Activated T-cell treated with anti-CD3 and anti-CD28 coated beads, Interleukin-2, amount 50 U/mL, for 4 hours (primary cell): ENCODE data around the gene SPAG17. TPM values are rescaled to one million over a fixed set of nuclear protein-coding genes. Genes with fewer than 3 reads are reported as not detected.

Source experiments
- ATAC-seq, 2 donors: fragments of 200-7000 bp; cut with Tn5 transposase; one replicate each; pipeline ENCODE4 v1.10.0; 2021
- DNase-seq: peaks from one replicate; pipeline ENCODE4 v3.0.0-alpha.2; 2020
- H3K27me3 Mint-ChIP-seq: one replicate; pipeline ENCODE4 v1.8.0; 2021; ENCODE audit warnings: low read depth, mixed read lengths
- H3K36me3 Mint-ChIP-seq: one replicate; pipeline ENCODE4 v1.8.0; 2022; ENCODE audit warnings: mixed read lengths; ENCODE audit not compliant: insufficient read depth
- H3K4me1 Mint-ChIP-seq: one replicate; pipeline ENCODE4 v1.8.0; 2021; ENCODE audit warnings: low read depth, mixed read lengths
- H3K4me3 Mint-ChIP-seq: one replicate; pipeline ENCODE4 v1.8.0; 2021; ENCODE audit warnings: mild to moderate bottlenecking, moderate library complexity, mixed read lengths
- H3K9me3 Mint-ChIP-seq: one replicate; pipeline ENCODE4 v1.8.0; 2021; ENCODE audit warnings: mixed read lengths
- total RNA-seq, 3 donors: library from RNA; stranded (reverse); gene quantifications; one replicate each; pipeline ENCODE4 v1.2.1, GENCODE V29; 2021

Gene SPAG17
- total RNA-seq, 3 donors from 2014 or later = not detected

DNA sequence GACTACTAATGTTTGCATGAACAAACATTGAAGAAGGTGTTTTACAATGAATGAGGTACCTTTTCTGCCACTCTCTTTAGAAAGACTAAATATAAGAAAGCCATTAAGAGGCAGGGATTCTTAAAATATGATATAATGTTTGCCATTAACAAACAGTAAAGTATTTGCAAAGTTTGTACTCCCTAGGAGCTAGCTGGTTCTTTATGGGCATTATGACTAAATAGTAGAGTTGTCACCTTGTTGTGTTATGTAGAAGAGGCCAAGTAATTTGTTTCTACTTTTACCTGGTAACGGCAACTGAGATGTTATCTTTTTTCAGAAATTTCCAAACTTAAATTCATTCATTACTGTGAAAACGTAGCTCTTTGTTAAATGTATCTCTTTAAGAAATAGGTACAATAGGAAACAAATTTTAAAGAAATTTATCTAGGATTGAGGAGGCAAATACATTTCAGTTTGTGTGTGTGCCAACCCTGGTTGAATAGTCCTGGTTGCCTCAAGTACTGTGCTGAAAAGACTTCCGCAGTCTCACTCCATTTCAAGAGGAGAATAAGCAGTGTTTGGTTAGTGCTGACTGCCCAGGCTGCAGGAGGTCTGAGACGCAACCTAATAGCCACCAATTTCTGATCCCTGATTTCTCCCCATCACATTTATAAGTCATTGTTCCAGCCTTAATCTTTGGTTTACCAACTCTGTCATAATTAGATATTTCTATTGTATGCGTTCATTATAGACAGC is 203.4 kb downstream of the SPAG17 start:
- Mint-ChIP-seq H3K4me3 (no peak overlapping the region), H3K27me3 (peaks cover 12% of the 10 kb centered on the region), H3K36me3 (no peaks in the 10 kb centered on the region), H3K9me3 (no peaks in the 10 kb centered on the region), H3K4me1 (no peaks in the 10 kb centered on the region)
- ATAC-seq (no peak), DNase-seq (no peak)

- DNase-seq (no peak), ATAC-seq (no peak)
- no peak overlapping the region for H3K4me3 Mint-ChIP-seq
- H3K36me3 Mint-ChIP-seq = no peaks in the 10 kb centered on the region
- no peaks in the 10 kb centered on the region for H3K9me3 Mint-ChIP-seq
- H3K4me1 Mint-ChIP-seq = no peaks in the 10 kb centered on the region
- H3K27me3 Mint-ChIP-seq = peaks cover 3% of the 10 kb centered on the region
Observed at GRCh38 chr1:117976381-117976780, 208.6 kb downstream of the SPAG17 start.

DNA sequence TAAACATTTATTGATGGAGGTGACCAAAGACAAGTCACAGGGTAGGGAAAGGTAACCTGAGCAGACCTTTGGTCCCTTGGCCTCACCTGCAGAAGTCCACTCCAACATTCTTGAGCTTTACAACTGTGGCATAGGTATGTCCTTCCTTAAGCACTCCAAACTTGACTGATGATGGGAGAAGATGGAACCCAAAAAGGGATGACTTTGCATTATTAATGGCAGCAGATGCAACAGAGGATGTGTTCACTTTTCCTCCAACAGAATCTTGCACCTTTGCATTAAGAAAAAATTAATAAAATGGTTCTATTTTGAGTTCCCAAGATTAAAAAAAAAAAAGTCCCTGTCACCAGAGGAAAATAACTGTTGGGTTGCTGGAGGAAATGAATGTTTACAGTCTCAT is 213.3 kb downstream of the SPAG17 start:
- H3K4me3 Mint-ChIP-seq = no peak overlapping the region
- no peak for DNase-seq
- ATAC-seq = no peak
- no peaks in the 10 kb centered on the region for H3K9me3 Mint-ChIP-seq
- H3K36me3 Mint-ChIP-seq = no peaks in the 10 kb centered on the region
- H3K4me1 Mint-ChIP-seq = no peaks in the 10 kb centered on the region
- H3K27me3 Mint-ChIP-seq = peaks cover 6% of the 10 kb centered on the region

DNA sequence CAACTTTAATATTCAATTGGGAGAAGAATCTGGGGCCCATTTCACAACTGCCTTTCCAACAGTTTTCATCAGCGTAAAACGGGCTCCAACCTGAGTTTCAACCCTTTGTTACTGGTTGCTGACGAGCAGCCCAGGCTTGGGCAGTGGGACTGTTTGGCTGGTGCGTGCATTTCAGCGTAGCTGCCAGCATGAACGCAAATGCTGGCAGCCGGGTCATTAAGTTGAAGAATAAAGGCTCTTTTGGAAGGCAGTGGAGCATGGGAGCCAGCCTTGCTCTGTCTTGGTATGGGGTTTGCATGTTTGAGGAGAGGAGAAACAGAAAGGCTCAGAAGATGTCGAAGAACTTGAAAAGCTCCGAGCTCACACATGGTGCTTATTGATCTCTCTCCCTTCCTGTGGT is 214.8 kb downstream of the SPAG17 start:
- ATAC-seq = no peak
- H3K27me3 Mint-ChIP-seq = peaks cover 3% of the 10 kb centered on the region
- H3K4me1 Mint-ChIP-seq = peaks cover under 1% of the 10 kb centered on the region
- H3K4me3 Mint-ChIP-seq = no peak overlapping the region
- H3K36me3 Mint-ChIP-seq = peaks cover 2% of the 10 kb centered on the region
- no peak for DNase-seq
- H3K9me3 Mint-ChIP-seq = no peaks in the 10 kb centered on the region

GRCh38 chr1:117967881-117968280 is 217.1 kb downstream of the SPAG17 start:
- H3K4me3 Mint-ChIP-seq = no peak overlapping the region
- H3K36me3 Mint-ChIP-seq = peaks cover 3% of the 10 kb centered on the region
- ATAC-seq = no peak

GRCh38 chr1:117967477-117967876 is 217.6 kb downstream of the SPAG17 start:
- Mint-ChIP-seq H3K9me3 (no peaks in the 10 kb centered on the region), H3K4me3 (no peak overlapping the region), H3K4me1 (peaks cover 14% of the 10 kb centered on the region), H3K27me3 (peaks cover 3% of the 10 kb centered on the region), H3K36me3 (peaks cover 3% of the 10 kb centered on the region)
- ATAC-seq = no peak
- no peak for DNase-seq

More at GRCh38 chr1:117967881-117968280, 217.1 kb downstream of the SPAG17 start:
- DNase-seq = no peak
- Mint-ChIP-seq H3K27me3 (peaks cover 3% of the 10 kb centered on the region), H3K4me1 (peaks cover 14% of the 10 kb centered on the region), H3K9me3 (no peaks in the 10 kb centered on the region)

DNA sequence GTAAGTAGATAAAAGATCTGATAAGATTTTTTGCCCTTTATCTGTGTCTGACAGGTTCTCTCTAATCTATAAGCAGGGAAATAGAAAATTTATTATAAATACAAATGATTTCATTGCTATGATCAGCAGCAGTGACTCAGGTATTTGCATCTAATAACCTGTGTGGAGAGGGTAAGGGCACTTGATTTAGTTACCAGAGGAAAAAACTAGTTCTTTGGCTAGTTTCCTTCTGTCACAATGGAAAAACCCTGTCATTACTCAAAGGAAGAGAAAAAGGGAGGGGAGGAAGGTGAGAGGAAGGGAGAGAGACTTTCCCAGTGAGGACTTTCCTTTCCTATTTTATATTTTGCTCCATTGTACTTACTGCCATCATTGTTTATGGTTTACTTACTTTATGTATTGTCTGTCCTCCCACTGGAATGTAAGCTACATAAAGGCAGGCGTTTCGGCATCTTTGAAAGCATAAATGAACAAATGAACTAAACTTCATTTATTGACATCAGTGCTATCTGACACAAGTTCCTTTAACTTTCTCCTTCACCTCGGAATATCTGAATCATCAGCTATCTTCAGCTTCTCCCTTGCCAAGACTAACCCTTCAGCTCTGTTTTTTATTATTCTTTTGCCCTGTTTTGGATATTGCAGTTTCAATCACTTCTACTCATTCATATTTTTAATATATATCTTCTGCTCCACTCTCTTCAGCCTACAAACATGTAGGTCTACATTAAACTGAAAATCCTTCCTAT is 220.6 kb downstream of the SPAG17 start:
- H3K27me3 Mint-ChIP-seq = no peaks in the 10 kb centered on the region
- no peak overlapping the region for H3K4me3 Mint-ChIP-seq
- no peak for ATAC-seq
- no peaks in the 10 kb centered on the region for H3K9me3 Mint-ChIP-seq
- peaks cover 13% of the 10 kb centered on the region for H3K36me3 Mint-ChIP-seq
- DNase-seq = no peak
- H3K4me1 Mint-ChIP-seq = peaks cover 14% of the 10 kb centered on the region

DNA sequence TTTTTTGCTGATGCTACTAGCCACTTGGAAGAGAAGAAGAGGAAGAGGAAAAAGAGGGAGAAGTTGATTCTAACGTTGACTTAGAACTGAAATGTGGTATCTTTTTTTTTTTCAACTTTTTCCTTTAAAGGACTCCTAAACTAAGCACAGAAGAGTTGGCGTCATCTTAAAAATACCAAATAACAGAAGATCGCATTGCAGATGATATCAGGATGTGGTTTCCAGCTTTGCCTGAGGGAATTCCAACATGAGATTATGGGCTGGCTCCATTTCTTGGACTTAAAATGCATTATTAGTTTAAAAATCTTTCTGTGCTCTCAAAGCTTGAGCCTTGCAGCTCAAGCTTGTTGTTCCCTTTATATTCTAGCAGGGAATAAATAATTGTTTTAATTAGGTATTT is 225.7 kb downstream of the SPAG17 start:
- ATAC-seq = no peak

GRCh38 chr1:117952386-117952785 is 232.6 kb downstream of the SPAG17 start:
- H3K36me3 Mint-ChIP-seq = peaks cover 65% of the 10 kb centered on the region
- no peaks in the 10 kb centered on the region for H3K27me3 Mint-ChIP-seq
- H3K9me3 Mint-ChIP-seq = no peaks in the 10 kb centered on the region
- no peak for ATAC-seq
- no peak overlapping the region for H3K4me3 Mint-ChIP-seq
- DNase-seq = no peak
- H3K4me1 Mint-ChIP-seq = no peaks in the 10 kb centered on the region

More for the DNA sequence above, 225.7 kb downstream of the SPAG17 start:
- Mint-ChIP-seq H3K27me3 (no peaks in the 10 kb centered on the region), H3K4me3 (no peak overlapping the region), H3K36me3 (peaks cover 48% of the 10 kb centered on the region), H3K9me3 (no peaks in the 10 kb centered on the region), H3K4me1 (peaks cover 5% of the 10 kb centered on the region)
- DNase-seq = no peak

- Mint-ChIP-seq H3K4me1 (no peaks in the 10 kb centered on the region), H3K9me3 (no peaks in the 10 kb centered on the region), H3K36me3 (peaks cover 64% of the 10 kb centered on the region), H3K27me3 (no peaks in the 10 kb centered on the region), H3K4me3 (no peak overlapping the region)
- no peak for DNase-seq
- no peak for ATAC-seq
Observed at GRCh38 chr1:117942293-117942692, 242.7 kb downstream of the SPAG17 start.

DNA sequence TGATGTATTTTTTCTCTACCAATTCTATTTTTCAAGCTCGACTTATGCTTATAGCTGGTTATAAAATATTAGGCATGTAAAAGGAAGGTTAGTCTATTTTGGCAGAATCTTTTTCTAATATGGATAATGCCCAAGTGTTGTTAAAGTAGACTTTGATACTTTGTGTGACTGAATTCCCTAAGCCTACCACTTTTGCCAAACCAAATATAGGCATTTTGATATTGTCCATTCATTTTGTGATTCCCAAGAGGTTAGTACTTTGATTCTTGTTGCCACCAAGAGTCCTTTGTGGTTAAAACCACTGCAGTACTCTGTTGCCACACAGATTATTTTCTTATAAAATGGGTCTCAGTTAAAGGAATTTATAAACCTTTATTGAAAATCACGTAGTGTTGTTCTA is 251.3 kb downstream of the SPAG17 start:
- H3K36me3 Mint-ChIP-seq = peaks cover 48% of the 10 kb centered on the region
- H3K9me3 Mint-ChIP-seq = no peaks in the 10 kb centered on the region
- ATAC-seq = no peak

GRCh38 chr1:117932576-117932975 is 252.5 kb downstream of the SPAG17 start:
- Mint-ChIP-seq H3K27me3 (no peaks in the 10 kb centered on the region), H3K9me3 (no peaks in the 10 kb centered on the region), H3K36me3 (peaks cover 36% of the 10 kb centered on the region), H3K4me1 (peaks cover 43% of the 10 kb centered on the region), H3K4me3 (no peak overlapping the region)
- ATAC-seq (no peak), DNase-seq (no peak)

More for the DNA sequence above, 251.3 kb downstream of the SPAG17 start:
- Mint-ChIP-seq H3K27me3 (no peaks in the 10 kb centered on the region), H3K4me1 (peaks cover 35% of the 10 kb centered on the region), H3K4me3 (no peak overlapping the region)
- no peak for DNase-seq

- DNase-seq (no peak), ATAC-seq (no peak)
- Mint-ChIP-seq H3K9me3 (no peaks in the 10 kb centered on the region), H3K36me3 (peaks cover 32% of the 10 kb centered on the region), H3K4me3 (peak overlapping the region; percentile 97), H3K27me3 (no peaks in the 10 kb centered on the region), H3K4me1 (peaks cover 58% of the 10 kb centered on the region)
Observed at GRCh38 chr1:117930484-117930883, 254.5 kb downstream of the SPAG17 start.

GRCh38 chr1:117930173-117930447 is 254.9 kb downstream of the SPAG17 start:
- Mint-ChIP-seq H3K4me1 (peaks cover 58% of the 10 kb centered on the region), H3K9me3 (no peaks in the 10 kb centered on the region), H3K4me3 (peak overlapping the region; percentile 97), H3K36me3 (peaks cover 32% of the 10 kb centered on the region), H3K27me3 (no peaks in the 10 kb centered on the region)
- ATAC-seq = peak; percentile 3 to 5
- DNase-seq = no peak
